HG03108 (cell line): ENCODE results near the gene NFE2L1.
"Not testable (repeated sequence)": the region's sequence is repeated elsewhere in the genome, so short reads cannot be mapped to it uniquely, and the experiment has no call there.

ENCODE experiments used
- ATAC-seq: cut with Tn5 transposase; IDR thresholded peaks from one replicate; pipeline ENCODE4 v1.9.1; 2021; ENCODE audit warnings: moderate library complexity; ENCODE audit not compliant: unreplicated experiment

NFE2L1 gene

GRCh38 chr17:48022901-48023300, 25.3 kb upstream of the NFE2L1 start:
- ATAC-seq = no peak

- ATAC-seq = no peak
Observed at GRCh38 chr17:48023400-48024148, 24.6 kb upstream of the NFE2L1 start.

DNA sequence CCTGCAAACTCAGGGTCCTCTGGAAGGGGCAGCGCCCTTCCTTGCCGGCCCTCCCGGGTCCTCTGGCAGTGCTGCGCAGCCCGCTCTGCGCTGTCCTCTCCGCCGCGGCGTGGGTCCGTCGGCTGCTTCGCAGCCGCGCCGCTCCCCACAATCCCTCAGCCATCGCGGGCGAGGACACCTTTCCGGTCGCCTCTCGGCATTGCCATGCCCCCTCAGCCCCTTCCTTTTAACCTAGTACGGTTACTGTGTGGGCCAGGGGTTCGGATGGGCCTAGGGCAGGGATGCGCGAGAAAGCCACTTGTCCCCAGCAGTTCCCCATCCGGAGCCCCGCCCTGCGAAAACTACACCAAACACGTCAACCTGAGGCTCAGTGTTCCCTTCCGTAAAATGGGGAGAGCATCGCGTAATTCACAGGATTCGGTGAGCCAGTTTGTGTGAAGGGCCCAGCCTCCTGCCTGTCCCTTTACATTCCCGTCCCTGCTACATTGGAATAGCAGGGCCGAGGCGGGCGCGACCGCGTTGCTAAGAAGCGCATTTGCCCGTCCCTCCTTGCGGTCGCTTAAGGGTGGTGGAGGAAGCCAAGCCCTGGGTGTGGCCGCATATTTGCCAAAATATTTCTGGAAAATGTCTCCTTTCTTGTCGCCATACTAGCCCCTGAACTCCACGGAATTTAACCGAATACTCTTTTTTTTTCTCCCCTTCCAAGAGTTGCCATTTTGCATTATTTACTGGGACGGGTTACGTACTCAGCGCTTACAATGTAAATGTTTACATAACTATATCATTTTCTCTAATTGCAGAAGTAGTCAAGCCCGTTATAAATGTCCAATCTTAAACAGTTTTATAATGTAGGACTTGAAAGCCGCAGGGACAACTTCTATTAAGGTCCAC, 23.8 kb upstream of the NFE2L1 start:
- ATAC-seq = no peak

GRCh38 chr17:48025040-48025903, 22.9 kb upstream of the NFE2L1 start:
- ATAC-seq = peak; percentile 64

- ATAC-seq = no peak
Observed at GRCh38 chr17:48025904-48026501, 22.2 kb upstream of the NFE2L1 start.

GRCh38 chr17:48026502-48027321, 21.4 kb upstream of the NFE2L1 start:
- ATAC-seq = no peak

- ATAC-seq = no peak
Observed at GRCh38 chr17:48027322-48027981, 20.7 kb upstream of the NFE2L1 start.

- no peak for ATAC-seq
Observed at GRCh38 chr17:48028736-48029135, 19.4 kb upstream of the NFE2L1 start.

GRCh38 chr17:48030531-48030930, 17.6 kb upstream of the NFE2L1 start:
- no peak for ATAC-seq

- ATAC-seq = no peak
Observed at GRCh38 chr17:48031966-48032365, 16.2 kb upstream of the NFE2L1 start.

GRCh38 chr17:48034734-48035133, 13.4 kb upstream of the NFE2L1 start:
- not testable (repeated sequence) for ATAC-seq

DNA sequence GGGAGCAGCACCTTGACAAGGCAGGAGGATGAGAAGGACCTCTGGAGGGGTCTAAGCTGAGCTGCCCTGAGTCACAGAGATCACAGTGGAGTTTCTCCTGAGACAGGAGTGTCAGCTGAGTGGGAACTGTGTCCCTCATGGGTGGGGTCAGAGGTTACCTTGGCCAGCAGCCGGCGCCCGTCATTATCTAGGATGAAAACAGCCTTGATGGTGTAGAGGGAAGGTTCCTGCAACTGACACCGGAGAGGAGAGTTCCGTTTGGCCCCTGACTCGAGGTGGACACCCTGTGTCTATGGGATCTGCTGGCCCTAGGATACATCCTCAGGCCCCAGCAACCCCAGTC, 11.5 kb upstream of the NFE2L1 start:
- ATAC-seq = no peak

DNA sequence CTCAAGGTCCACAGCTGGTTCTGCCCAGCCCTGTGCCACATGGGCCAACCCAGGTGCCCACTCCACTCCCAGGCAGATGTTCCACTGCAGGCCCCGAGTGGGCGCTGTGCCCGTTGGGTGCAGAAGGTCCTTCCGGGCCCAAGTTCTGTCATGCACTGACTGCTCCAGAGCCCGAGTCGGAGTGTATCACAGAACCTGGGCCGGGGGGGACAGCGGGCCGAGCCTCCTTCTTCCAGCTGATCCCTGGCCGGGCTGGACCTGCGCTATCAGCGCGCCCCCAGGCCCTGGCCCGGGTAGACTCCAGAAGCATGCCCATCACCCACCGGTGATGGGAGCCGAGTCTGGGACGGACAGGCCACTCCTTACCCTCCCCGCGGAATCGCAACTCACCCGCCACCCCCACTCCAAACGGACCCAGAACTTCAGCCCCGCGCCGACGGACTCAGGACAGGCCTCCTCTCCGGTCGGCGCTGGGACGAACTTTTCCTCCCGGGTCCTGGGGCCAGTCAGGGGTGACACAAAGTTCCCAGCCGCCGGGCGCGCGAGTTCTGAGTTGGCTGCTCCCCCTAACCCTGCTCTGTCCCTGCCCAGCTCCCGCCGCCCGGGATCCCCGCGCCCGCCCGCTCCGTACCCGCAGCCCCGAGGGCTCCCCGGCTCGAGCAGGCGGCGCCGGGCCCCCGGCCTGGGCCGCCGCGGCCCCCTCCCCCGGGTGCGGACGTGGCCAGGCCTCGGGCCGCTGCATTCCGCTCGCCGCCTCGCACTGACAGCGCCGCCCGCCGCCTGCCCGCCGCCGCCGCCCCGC, 10.9 kb upstream of the NFE2L1 start, which contains the start of gene COPZ2:
Gene COPZ2, minus strand, starts transcription at position 762 of the 802 bp plus-strand sequence. Its CDS starts 20 bp downstream, at position 742.
- ATAC-seq = no peak

GRCh38 chr17:48037838-48038323, 10.3 kb upstream of the NFE2L1 start:
- ATAC-seq = no peak

- no peak for ATAC-seq
Observed at GRCh38 chr17:48038687-48039086, 9.5 kb upstream of the NFE2L1 start.

- no peak for ATAC-seq
Observed at GRCh38 chr17:48043176-48043575, 5.0 kb upstream of the NFE2L1 start.

DNA sequence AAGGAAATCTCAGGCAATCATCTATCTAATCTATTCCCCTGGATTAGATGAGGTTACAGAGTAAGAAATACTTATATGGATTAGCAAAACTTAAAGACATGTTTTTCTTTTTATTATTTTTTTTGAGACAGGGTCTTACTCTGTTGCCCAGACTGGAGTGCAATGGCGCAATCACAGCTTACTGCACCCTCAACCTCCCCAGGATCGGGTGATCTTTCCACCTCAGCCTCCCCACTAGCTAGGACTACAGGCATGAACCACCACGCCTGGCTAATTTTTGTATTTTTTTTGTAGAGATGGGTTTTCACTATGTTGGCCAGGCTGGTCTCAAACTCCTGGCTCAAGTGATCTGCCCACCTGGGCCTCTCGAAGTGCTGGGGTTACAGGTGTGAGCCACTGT, 3.3 kb upstream of the NFE2L1 start:
- ATAC-seq = no peak

DNA sequence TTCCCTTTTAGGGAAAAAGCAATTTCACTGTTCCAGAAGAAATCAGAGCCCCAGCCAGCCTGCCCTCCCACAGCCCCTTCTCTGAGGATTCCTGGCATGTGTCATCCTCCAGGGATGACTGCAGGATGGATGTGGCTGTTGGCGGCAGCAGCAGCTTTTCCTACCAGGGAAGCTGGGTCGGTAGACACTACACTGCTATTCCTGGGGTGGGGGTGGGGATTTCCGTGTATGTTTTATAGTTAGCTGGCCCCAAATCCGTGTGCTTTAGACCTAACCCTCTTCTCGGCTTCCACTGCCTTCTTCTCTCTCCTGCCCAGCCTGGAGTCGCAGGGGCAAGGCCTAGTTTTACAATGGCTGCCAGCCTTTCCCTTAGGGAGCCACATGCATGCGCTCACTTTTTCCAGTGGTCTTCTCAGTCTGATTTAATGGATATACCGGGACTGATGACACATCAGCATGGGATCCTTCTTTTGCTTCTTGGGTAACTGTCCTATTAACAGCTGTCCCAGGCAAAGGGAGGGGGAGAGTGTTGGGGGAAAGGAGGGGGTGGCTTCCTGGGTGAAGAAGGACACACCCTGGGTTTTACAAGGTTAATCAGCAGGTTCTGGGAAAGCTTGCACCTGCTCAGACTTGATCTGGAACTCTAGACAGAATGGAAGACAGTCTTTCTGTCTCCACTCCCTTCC, 2.7 kb upstream of the NFE2L1 start:
- no peak for ATAC-seq
